ENCODE results near the gene COL4A5. TPM values are rescaled to one million over a fixed set of nuclear protein-coding genes. Genes with fewer than 3 reads are reported as not detected.

COL4A5 gene
- total RNA-seq, 1 experiment from 2014 or later = 8.3 TPM

DNA sequence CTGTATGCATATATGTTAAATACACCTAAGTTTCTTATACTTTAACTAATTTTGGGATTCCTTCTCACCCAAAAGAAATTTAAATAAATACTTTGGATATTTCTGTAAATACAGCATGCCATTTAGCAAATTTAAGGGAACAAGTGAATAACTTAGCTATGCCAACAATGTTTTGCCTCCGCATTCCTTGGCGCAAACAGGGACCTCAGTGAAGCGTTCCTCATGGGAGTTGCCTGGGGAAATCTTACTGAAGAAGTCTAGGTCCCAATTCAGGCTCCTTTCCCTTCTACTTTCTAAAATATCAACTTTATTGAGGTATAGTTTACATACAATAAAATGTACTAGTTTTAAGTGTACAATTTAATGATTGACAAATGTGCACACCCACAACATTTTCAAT is 25.0 kb downstream of the COL4A5 start:
- BruUV-seq (replicated peaks) = no TSS peak
- no peak overlapping the region for H3K27ac ChIP-seq (ENCODE audit: low read length)
- no peaks in the 10 kb centered on the region for H3K9me3 ChIP-seq (ENCODE audit: control insufficient read depth, insufficient read depth, low read depth, low read length)
- intact Hi-C loops (cut with micrococcal nuclease; ENCODE audit: unreplicated experiment) (no loop called here), in situ Hi-C loops (cut with HindIII; ENCODE audit: low pct_unique_long_range_greater_than_20kb, low sequenced_read_pairs) (no loop called here)
- TF ChIP-seq POLR2AphosphoS5 (IDR thresholded peaks at IDR 0.05; ENCODE audit: low read depth, low read length) (no peak), SIN3A (IDR thresholded peaks at IDR 0.05; ENCODE audit: borderline replicate concordance, insufficient read depth, low read depth, low read length) (no peak), REST (IDR thresholded peaks at IDR 0.05; ENCODE audit: insufficient read depth in 1 of 2, low read depth in 2 of 2, low read length in 1 of 2) (no peak), TCF7L2 (IDR thresholded peaks at IDR 0.05; ENCODE audit: low read depth, low read length) (no peak)
- TF ChIP-seq, protein P1, sequence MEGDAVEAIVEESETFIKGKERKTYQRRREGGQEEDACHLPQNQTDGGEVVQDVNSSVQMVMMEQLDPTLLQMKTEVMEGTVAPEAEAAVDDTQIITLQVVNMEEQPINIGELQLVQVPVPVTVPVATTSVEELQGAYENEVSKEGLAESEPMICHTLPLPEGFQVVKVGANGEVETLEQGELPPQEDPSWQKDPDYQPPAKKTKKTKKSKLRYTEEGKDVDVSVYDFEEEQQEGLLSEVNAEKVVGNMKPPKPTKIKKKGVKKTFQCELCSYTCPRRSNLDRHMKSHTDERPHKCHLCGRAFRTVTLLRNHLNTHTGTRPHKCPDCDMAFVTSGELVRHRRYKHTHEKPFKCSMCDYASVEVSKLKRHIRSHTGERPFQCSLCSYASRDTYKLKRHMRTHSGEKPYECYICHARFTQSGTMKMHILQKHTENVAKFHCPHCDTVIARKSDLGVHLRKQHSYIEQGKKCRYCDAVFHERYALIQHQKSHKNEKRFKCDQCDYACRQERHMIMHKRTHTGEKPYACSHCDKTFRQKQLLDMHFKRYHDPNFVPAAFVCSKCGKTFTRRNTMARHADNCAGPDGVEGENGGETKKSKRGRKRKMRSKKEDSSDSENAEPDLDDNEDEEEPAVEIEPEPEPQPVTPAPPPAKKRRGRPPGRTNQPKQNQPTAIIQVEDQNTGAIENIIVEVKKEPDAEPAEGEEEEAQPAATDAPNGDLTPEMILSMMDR (IDR thresholded peaks at IDR 0.05) = no peak
- ChIA-PET POLR2A (no interaction called here), CTCF (no interaction called here)
- H3K27me3 ChIP-seq (ENCODE audit: control insufficient read depth, insufficient read depth, low read length) = no peaks in the 10 kb centered on the region
- no peak overlapping the region for H3K4me3 ChIP-seq (ENCODE audit: low read depth in 2 of 2, low read length in 2 of 2)
- H3K36me3 ChIP-seq (ENCODE audit: control insufficient read depth, insufficient read depth, low read length) = no peaks in the 10 kb centered on the region
- no peaks in the 10 kb centered on the region; the same call in 1 of the 2 replicates for H3K4me1 ChIP-seq (ENCODE audit: control insufficient read depth, insufficient read depth, low read length)
- DNase-seq (ENCODE audit: low read depth, low spot score) (no peak), ATAC-seq (no peak)

DNA sequence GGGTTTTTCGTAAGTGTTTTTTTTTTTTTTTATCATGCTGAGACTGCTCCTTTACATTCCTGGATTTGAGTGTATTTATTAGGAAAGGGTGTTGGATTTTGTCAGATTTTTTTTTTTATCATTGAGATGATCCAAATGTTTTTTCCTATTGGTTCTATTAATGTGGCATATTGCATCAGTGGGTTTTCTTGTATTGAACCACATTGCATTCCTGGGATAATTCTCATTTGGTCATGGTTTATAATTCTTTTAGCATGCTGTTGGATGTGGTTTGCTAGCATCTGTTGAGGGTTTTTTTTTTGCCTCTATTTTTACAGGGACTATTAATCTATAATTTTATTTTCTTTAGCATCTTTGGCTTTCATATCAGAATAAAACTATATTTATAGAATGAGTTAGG is 28.8 kb downstream of the COL4A5 start:
- DNase-seq (ENCODE audit: low read depth, low spot score) (no peak), ATAC-seq (no peak)
- Histone ChIP-seq H3K4me1 (ENCODE audit: control insufficient read depth, insufficient read depth, low read length) (no peaks in the 10 kb centered on the region; the same call in 1 of the 2 replicates), H3K27me3 (ENCODE audit: control insufficient read depth, insufficient read depth, low read length) (no peaks in the 10 kb centered on the region), H3K4me3 (ENCODE audit: low read depth in 2 of 2, low read length in 2 of 2) (no peak overlapping the region), H3K9me3 (ENCODE audit: control insufficient read depth, insufficient read depth, low read depth, low read length) (no peaks in the 10 kb centered on the region), H3K27ac (ENCODE audit: low read length) (no peak overlapping the region), H3K36me3 (ENCODE audit: control insufficient read depth, insufficient read depth, low read length) (no peaks in the 10 kb centered on the region)
- TF ChIP-seq REST (IDR thresholded peaks at IDR 0.05; ENCODE audit: insufficient read depth in 1 of 2, low read depth in 2 of 2, low read length in 1 of 2) (no peak), TCF7L2 (IDR thresholded peaks at IDR 0.05; ENCODE audit: low read depth, low read length) (no peak), SIN3A (IDR thresholded peaks at IDR 0.05; ENCODE audit: borderline replicate concordance, insufficient read depth, low read depth, low read length) (no peak), POLR2AphosphoS5 (IDR thresholded peaks at IDR 0.05; ENCODE audit: low read depth, low read length) (no peak)
- TF ChIP-seq, protein P1 (IDR thresholded peaks at IDR 0.05) = no peak
- intact Hi-C loops (cut with micrococcal nuclease; ENCODE audit: unreplicated experiment) = no loop called here
- no TSS peak for BruUV-seq (replicated peaks)
- ChIA-PET POLR2A (interaction anchor here (0.7 kb wide), 1 partner anchor 14 kb away, joined by 3 read pairs; no protein-coding TSS in a partner anchor), CTCF (no interaction called here)
- in situ Hi-C loops (cut with HindIII; ENCODE audit: low pct_unique_long_range_greater_than_20kb, low sequenced_read_pairs) = no loop called here
